GM12878 (cell line): ENCODE measurements around the gene HHAT. TPM values are rescaled to one million over a fixed set of nuclear protein-coding genes. Genes with fewer than 3 reads are reported as not detected.
A peak's percentile ranks its signal among the peaks of the same experiment; 100 is the strongest.

Experiments
- ATAC-seq: fragments of 200-7000 bp; cut with Tn5 transposase; 3 replicates; pipeline ENCODE4 v1.9.1; 2020; ENCODE audit warnings: mild to moderate bottlenecking, moderate library complexity
- BruUV-seq: library from RNA; stranded (reverse); fragments of 400-500 nt; replicated peaks from 2 replicates; lab custom pipeline; 2021; lab: Mats Ljungman, UMichigan
- CTCF ChIA-PET: fragments of 300-600 bp; sonication (Branson Sonifier 250); formaldehyde crosslinking; extraction: SDS; loops from one replicate; lab custom pipeline; 2021; ENCODE audit warnings: inconsistent platforms; lab: Yijun Ruan, JAX
- POLR2A ChIA-PET: fragments of 350-600 bp; formaldehyde crosslinking; extraction: SDS; loops from one replicate; lab custom pipeline; 2021; ENCODE audit warnings: inconsistent platforms; lab: Charles Lee
- RAD21 ChIA-PET: fragments of 300-600 bp; sonication (Branson Sonifier 250); formaldehyde crosslinking; loops from one replicate; lab custom pipeline; 2023; ENCODE audit warnings: antibody characterized with exemption; ENCODE audit not compliant: unreplicated experiment; lab: Charles Lee
- SMC1A ChIA-PET: fragments of 300-600 bp; sonication (Branson Sonifier 250); formaldehyde crosslinking; loops from one replicate; lab custom pipeline; 2023; ENCODE audit not compliant: unreplicated experiment, uncharacterized antibody; lab: Charles Lee
- DNase-seq: peaks from one replicate; pipeline ENCODE4 v3.0.0-alpha.2; 2011; ENCODE audit warnings: low read depth, low spot score
- FAIRE-seq: peaks from 3 replicates; lab custom pipeline; 2011; peaks lifted over from hg19 to GRCh38; lab: Jason Lieb, UNC
- H2AFZ ChIP-seq: 2 replicates; pipeline ENCODE4 v1.6.0; 2011; ENCODE audit warnings: low read depth, low read length, control low read depth; ENCODE audit not compliant: control insufficient read depth
- H3K27ac ChIP-seq: 2 replicates; pipeline ENCODE4 v1.5.1; 2011; ENCODE audit warnings: control low read depth; ENCODE audit not compliant: control insufficient read depth, insufficient read depth
- H3K27me3 ChIP-seq, 2 experiments: replicated peaks in 1 of 2; 2 replicates each; pipeline versions ENCODE4 v1.6.0 to v1.6.1; 2011; ENCODE audit warnings: low read length in 1 of 2; ENCODE audit not compliant: control insufficient read depth in 2 of 2, insufficient read depth in 2 of 2
- H3K36me3 ChIP-seq, 2 experiments: 2 replicates each; pipeline ENCODE4 v1.5.1; 2011; ENCODE audit warnings: low read length in 1 of 2; ENCODE audit not compliant: control insufficient read depth in 2 of 2, insufficient read depth in 2 of 2
- H3K4me1 ChIP-seq: 2 replicates; pipeline ENCODE4 v1.6.1; 2011; ENCODE audit warnings: mild to moderate bottlenecking, low read length, moderate library complexity, mixed read lengths; ENCODE audit not compliant: control insufficient read depth, insufficient read depth
- H3K4me2 ChIP-seq: 2 replicates; pipeline ENCODE4 v1.6.0; 2011; ENCODE audit warnings: control low read depth; ENCODE audit not compliant: control insufficient read depth, insufficient read depth
- H3K4me3 ChIP-seq: fragments of 200-600 bp; sonication (generic); 2 replicates; pipeline ENCODE4 v1.5.1; 2016
- H3K79me2 ChIP-seq: 2 replicates; pipeline ENCODE4 v1.6.0; 2011; ENCODE audit warnings: low read length; ENCODE audit not compliant: control insufficient read depth, insufficient read depth
- H3K9ac ChIP-seq: 2 replicates; pipeline ENCODE4 v1.8.0; 2011; ENCODE audit warnings: low read length, control low read depth, mixed read lengths; ENCODE audit not compliant: control insufficient read depth, insufficient read depth
- H3K9me3 ChIP-seq: replicated peaks from 3 replicates; pipeline ENCODE4 v1.5.1; 2011; ENCODE audit warnings: mild to moderate bottlenecking, low read length; ENCODE audit not compliant: control insufficient read depth, insufficient read depth
- H4K20me1 ChIP-seq: 2 replicates; pipeline ENCODE4 v1.6.0; 2011; ENCODE audit not compliant: control insufficient read depth, insufficient read depth
- CHD2 ChIP-seq: IDR thresholded peaks from 2 replicates; pipeline ENCODE4 v1.6.1; 2011; ENCODE audit warnings: low read depth, low read length, improper control_type of control experiment, borderline replicate concordance
- DPF2 ChIP-seq: fragments of 450-650 bp; IDR thresholded peaks from 2 replicates; pipeline ENCODE4 v1.6.1; 2017; ENCODE audit warnings: mild to moderate bottlenecking
- ETV6 ChIP-seq, 2 experiments: fragments of 450-650 bp in 1 of 2; IDR thresholded peaks in 1 of 2; conservative IDR thresholded peaks in 1 of 2; 2 replicates each; pipeline ENCODE4 v1.6.1; 2014; ENCODE audit warnings: antibody characterized with exemption in 1 of 2, borderline replicate concordance in 1 of 2, low read depth in 1 of 2, mild to moderate bottlenecking in 1 of 2, moderate library complexity in 1 of 2
- KLF5 ChIP-seq: fragments of 450-650 bp; IDR thresholded peaks from 2 replicates; pipeline ENCODE4 v1.6.1; 2014; ENCODE audit warnings: mild to moderate bottlenecking; ENCODE audit not compliant: partially characterized antibody
- MAX ChIP-seq: IDR thresholded peaks from 2 replicates; pipeline ENCODE4 v1.6.1; 2012; ENCODE audit warnings: low read depth, low read length, improper control_type of control experiment
- NR2C1 ChIP-seq: fragments of 450-650 bp; IDR thresholded peaks from 2 replicates; pipeline ENCODE4 v1.6.1; 2017; ENCODE audit warnings: antibody characterized with exemption, mild to moderate bottlenecking, moderate library complexity
- PAX5 ChIP-seq: IDR thresholded peaks from 2 replicates; pipeline ENCODE4 v1.6.1; 2011; ENCODE audit warnings: low read depth, low read length, borderline replicate concordance
- RAD21 ChIP-seq: IDR thresholded peaks from 2 replicates; pipeline ENCODE4 v1.6.1; 2011; ENCODE audit warnings: mild to moderate bottlenecking, low read depth, low read length, moderate library complexity; ENCODE audit not compliant: insufficient read depth
- RB1 ChIP-seq: fragments of 450-650 bp; formaldehyde crosslinking; IDR thresholded peaks from 2 replicates; pipeline ENCODE4 v1.6.1; 2017; ENCODE audit warnings: mild to moderate bottlenecking, borderline replicate concordance
- SMC3 ChIP-seq: IDR thresholded peaks from 2 replicates; pipeline ENCODE4 v1.6.1; 2011; ENCODE audit warnings: low read length, improper control_type of control experiment, borderline replicate concordance
- SUPT20H ChIP-seq: IDR thresholded peaks from 2 replicates; pipeline ENCODE4 v1.6.1; 2011; ENCODE audit warnings: low read depth, mild to moderate bottlenecking, low read length, moderate library complexity, borderline replicate concordance; ENCODE audit not compliant: control insufficient read depth
- TAF1 ChIP-seq: IDR thresholded peaks from 2 replicates; pipeline ENCODE4 v1.6.1; 2011; ENCODE audit warnings: mild to moderate bottlenecking, low read depth, low read length, borderline replicate concordance
- TCF7 ChIP-seq: IDR thresholded peaks from 2 replicates; pipeline ENCODE4 v1.6.1; 2014; ENCODE audit warnings: antibody characterized with exemption, borderline replicate concordance
- USF2 ChIP-seq: IDR thresholded peaks from 2 replicates; pipeline ENCODE4 v1.6.1; 2011; ENCODE audit warnings: low read depth, low read length, improper control_type of control experiment, borderline replicate concordance
- YY1 ChIP-seq: IDR thresholded peaks from 2 replicates; pipeline ENCODE4 v1.6.1; 2011; ENCODE audit warnings: low read depth, mild to moderate bottlenecking, low read length
- ZNF207 ChIP-seq: fragments of 450-650 bp; IDR thresholded peaks from 2 replicates; pipeline ENCODE4 v1.6.1; 2014; ENCODE audit warnings: antibody characterized with exemption, mild to moderate bottlenecking, borderline replicate concordance
- ZSCAN29 ChIP-seq: fragments of 450-650 bp; IDR thresholded peaks from 2 replicates; pipeline ENCODE4 v1.6.1; 2017; ENCODE audit warnings: mild to moderate bottlenecking, moderate library complexity
- WGBS: methylation state at CpG from one replicate; pipeline ENCODE4 v1.1.6; 2016; ENCODE audit warnings: low lambda C conversion rate; ENCODE audit not compliant: insufficient replicate concordance, insufficient coverage; ENCODE audit errors: missing lambda C conversion rate; 5-methylcytosine and 5-hydroxymethylcytosine counted together
- in situ Hi-C: fragments of 300-500 bp; cut with MboI; formaldehyde crosslinking; loops from 9 replicates; pipeline ENCODE4 v1.14.3; 2018; ENCODE audit warnings: mixed read lengths
- intact Hi-C: fragments of 100-400 bp; cut with micrococcal nuclease; formaldehyde crosslinking; loops from one replicate; pipeline ENCODE4 v1.14.2; 2022; ENCODE audit not compliant: unreplicated experiment
- polyA plus RNA-seq, 11 experiments: library from polyadenylated mRNA; depleted of rRNA in 4 of 11; unstranded in 6 of 11; stranded (reverse) in 5 of 11; fragments of >200 nt; fragmentation: Nextera tagmentation in 4 of 11; fragmentation: Illumina TruSeq in 1 of 11; extraction: Ambion mirVana in 4 of 11; extraction: Trizol in 1 of 11; gene quantifications; 1 replicate in 1 of 11; 2 replicates in 10 of 11; pipeline versions ENCODE4 v1.2.1 to v1.2.3, GENCODE V29; 2011 to 2016; ENCODE audit warnings: inconsistent platforms in 2 of 11, missing spikeins in 2 of 11, low read depth in 1 of 11
- total RNA-seq, 4 experiments: library from RNA; depleted of rRNA in 3 of 4; stranded (reverse); fragments of >200 nt in 3 of 4; fragmentation: Illumina TruSeq in 1 of 4; extraction: Trizol in 1 of 4; gene quantifications; 2 replicates each; pipeline versions ENCODE4 v1.2.1 to v1.2.3, GENCODE V29; 2013 to 2021
- TF ChIP-seq, protein P1 (sequence below): fragments of 450-650 bp; IDR thresholded peaks from 2 replicates; pipeline ENCODE4 v1.6.1; 2017; ENCODE audit warnings: borderline replicate concordance

The HHAT gene
- total and polyA plus RNA-seq, 10 of the 15 experiments (the other 5 are each of a cell fraction or from before 2014, with no cell fraction given), result 1.2 to 37.6 (median 2.6) TPM

DNA sequence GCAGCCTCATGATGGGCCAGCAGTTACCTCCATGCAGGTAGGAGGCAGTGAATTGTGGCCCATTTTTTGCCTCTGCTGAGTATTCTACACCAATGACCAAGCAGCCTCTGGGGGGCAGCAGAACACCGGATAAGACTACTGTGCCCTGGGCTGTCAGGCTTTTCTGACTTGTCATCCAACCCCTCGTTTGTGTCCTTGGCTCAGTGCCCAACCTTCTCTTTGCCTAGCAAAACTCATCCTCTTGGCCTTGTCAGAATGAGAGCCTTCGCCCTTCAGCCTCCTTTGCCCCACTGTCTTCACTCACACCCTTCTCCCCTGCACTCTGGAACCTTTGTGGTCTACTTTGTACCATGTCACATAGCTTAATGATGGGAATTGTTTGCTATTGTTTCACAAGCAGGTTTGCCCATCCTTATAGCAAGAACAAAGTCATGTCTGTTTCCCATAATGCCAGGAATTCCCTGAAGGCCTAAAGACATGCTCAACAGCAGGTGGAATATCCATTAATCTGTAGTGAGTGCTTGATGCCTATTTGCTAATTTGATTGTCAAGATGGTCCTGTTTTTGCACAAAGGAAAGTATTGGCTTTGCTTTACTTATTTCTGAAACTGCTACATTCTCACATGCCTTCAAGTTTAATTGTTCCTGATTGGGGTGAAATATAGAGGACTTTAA is 255.9 kb downstream of the HHAT start:
- SMC1A ChIA-PET, result interaction anchor here (1.9 to 2.3 kb wide), 2 partner anchors 13 to 138 kb away, joined by 4 to 6 read pairs; no protein-coding TSS in a partner anchor
- RAD21 ChIA-PET, result interaction anchor here (0.5 to 1.5 kb wide), 6 partner anchors 15 to 553 kb away, joined by 3 to 4 read pairs (median 3); partner anchors contain the start of gene KCNH1
- Histone ChIP-seq H3K4me2 (no peak overlapping the region), H3K9ac (no peak overlapping the region), H3K9me3 (no peaks in the 10 kb centered on the region), H2AFZ (no peak overlapping the region), H3K79me2 (no peaks in the 10 kb centered on the region), H3K36me3 (no peaks in the 10 kb centered on the region), H3K4me1 (no peaks in the 10 kb centered on the region), H3K27ac (no peak overlapping the region), H4K20me1 (no peaks in the 10 kb centered on the region), H3K4me3 (no peak overlapping the region), H3K27me3 (no peaks in the 10 kb centered on the region)
- WGBS, result 3% methylated on average over 3 of the region's 3 CpGs
- POLR2A ChIA-PET, result no interaction called here
- FAIRE-seq, result no peak
- peak; percentile 13 for DNase-seq
- intact Hi-C loops (loop anchor here (1.0 to 5.0 kb wide), 5 partner anchors 136 to 673 kb away; partner anchors contain the start of genes KCNH1 and RCOR3), in situ Hi-C loops (loop anchor here (5.0 to 25.0 kb wide), 2 partner anchors 353 to 548 kb away; partner anchors contain the start of gene KCNH1)
- CTCF ChIA-PET, result interaction anchor here (0.6 to 6.1 kb wide), 17 partner anchors 9 to 551 kb away, joined by 3 to 45 read pairs (median 3); partner anchors contain the start of gene KCNH1
- no TSS peak for BruUV-seq
- peak; percentile 97 for ATAC-seq
- TF ChIP-seq TCF7, result no peak
- no peak for TF ChIP-seq MAX
- no peak for TF ChIP-seq PAX5
- TF ChIP-seq, protein P1, sequence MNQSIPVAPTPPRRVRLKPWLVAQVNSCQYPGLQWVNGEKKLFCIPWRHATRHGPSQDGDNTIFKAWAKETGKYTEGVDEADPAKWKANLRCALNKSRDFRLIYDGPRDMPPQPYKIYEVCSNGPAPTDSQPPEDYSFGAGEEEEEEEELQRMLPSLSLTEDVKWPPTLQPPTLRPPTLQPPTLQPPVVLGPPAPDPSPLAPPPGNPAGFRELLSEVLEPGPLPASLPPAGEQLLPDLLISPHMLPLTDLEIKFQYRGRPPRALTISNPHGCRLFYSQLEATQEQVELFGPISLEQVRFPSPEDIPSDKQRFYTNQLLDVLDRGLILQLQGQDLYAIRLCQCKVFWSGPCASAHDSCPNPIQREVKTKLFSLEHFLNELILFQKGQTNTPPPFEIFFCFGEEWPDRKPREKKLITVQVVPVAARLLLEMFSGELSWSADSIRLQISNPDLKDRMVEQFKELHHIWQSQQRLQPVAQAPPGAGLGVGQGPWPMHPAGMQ, result no peak
- no peak for TF ChIP-seq ZSCAN29
- no peak for TF ChIP-seq ETV6 (conservative IDR thresholded peaks at IDR 0.05 in 1 of 2, IDR thresholded peaks at IDR 0.05 in 1 of 2; ENCODE audit: borderline replicate concordance in 1 of 2, low read depth in 1 of 2)
- peak; percentile 85 for TF ChIP-seq SMC3
- TF ChIP-seq RAD21, result peak; percentile 94
- no peak for TF ChIP-seq SUPT20H
- TF ChIP-seq USF2, result no peak
- TF ChIP-seq DPF2, result no peak
- TF ChIP-seq NR2C1, result no peak
- TF ChIP-seq ZNF207, result no peak
- no peak for TF ChIP-seq RB1
- TF ChIP-seq CHD2, result no peak
- TF ChIP-seq KLF5, result no peak
- TF ChIP-seq YY1, result peak; percentile 53; the same call in 1 of the 2 replicates
- TF ChIP-seq TAF1, result no peak
